HG03066 (cell line): ENCODE data around the gene PDE11A.

Experiments
- ATAC-seq: cut with Tn5 transposase; IDR thresholded peaks from one replicate; pipeline ENCODE4 v1.9.1; 2021; ENCODE audit warnings: low read depth; ENCODE audit not compliant: unreplicated experiment

PDE11A gene

DNA sequence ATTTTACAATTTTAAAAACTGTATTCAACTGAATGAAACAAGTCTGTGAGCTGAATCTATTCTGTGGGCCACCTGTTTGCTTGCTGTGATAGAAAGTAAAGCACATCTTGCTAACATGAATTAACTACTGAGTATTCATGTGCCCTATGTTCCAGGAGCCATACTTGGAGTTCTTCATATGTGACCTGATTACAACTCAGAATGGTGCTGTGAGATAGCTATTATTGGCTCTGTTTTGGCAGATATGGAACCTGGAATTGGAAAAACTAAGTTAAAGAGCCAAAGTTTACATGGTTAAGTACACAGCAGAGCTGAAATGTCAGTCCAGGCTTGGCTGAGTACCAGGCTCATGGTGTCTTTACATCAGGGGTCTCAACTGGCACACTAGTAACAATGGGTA, 426.3 kb downstream of the PDE11A start:
- ATAC-seq, result no peak

DNA sequence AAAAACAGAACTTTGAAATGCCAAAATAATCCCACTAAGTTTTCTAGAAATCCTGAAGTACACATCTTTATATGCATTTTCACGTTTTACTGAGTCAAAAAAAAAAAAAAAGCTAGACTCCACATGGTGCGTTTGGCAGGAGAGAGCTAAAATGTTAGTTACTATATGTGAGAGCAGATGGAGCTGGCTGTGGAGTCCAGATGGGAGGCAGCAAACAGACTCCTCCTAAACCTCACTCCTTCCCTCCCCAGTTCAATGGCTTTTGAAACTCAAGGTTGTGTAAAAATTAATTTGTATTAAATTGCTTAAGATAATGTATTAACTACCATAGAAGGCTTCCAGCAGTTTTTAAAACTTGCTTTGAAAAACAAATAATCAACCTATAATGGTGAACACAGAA, 431.2 kb downstream of the PDE11A start:
- no peak for ATAC-seq

DNA sequence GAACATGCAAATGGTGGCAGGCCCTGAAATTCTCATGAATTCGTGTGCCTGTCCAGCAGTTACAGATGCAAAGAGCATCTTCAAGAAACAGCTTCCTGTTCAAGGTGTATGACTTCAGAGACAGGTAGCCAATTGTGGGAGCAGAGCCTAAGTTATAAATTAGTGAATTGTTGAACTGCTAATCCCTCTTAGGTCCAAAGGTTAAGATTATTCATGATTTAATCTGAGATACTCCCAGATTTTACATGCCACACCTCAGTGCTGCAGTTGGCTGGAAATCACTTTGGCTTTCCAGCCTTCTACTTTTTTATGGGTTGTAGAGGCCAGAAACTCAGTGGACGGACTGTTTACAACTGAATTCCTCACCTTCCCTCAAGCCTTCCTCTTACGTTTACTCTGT, 432.2 kb downstream of the PDE11A start:
- no peak for ATAC-seq

DNA sequence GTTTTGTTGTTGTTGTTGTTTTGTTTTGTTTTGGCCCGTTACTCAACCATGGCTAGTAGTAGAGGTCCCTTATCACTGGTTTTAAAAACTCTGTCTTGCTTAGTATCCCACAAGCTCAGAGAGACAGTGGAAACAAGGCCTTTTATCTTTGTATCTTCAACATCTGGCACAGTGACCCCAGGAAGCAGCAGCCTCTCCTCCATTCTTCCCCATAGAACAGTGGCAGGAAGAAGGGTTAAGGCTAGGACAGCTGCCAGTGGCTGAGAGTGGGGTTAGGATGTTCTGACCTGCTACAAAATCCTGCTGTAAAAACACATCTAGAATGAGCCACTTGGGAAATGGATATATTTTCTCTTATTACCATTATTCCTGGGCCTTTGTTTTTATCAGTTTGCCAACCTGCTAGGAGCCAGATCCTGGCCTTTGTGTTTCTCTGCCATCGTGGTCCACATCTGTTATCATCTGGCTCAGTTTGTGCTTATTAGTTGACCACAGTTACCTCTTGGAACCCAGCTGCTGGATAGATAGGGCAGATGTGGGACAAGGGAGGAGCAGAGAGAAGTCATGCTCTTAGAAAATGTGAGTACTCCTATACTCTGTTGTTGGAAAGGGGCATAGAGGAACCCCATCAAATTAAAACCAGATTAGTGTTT, 433.2 kb downstream of the PDE11A start:
- ATAC-seq, result no peak

DNA sequence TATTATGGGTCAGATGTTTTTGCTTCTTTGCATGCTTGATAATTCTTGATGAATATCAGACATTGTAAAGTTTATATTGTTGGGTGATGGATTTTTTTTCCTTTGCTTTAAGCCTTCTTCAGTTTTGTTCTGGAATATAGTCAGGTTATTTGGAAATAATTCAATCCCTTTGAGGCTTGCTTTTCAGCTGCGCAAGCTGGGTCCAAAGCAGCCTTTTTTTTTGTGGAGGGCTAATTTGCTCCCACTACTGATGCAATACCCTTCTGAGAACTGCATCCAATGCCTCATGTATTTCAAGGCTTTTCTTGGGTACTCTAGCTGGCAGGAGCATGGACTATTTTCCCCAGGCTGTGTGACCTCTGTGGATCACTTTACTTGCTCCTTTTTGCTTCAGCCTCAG, 434.1 kb downstream of the PDE11A start:
- ATAC-seq, result no peak

DNA sequence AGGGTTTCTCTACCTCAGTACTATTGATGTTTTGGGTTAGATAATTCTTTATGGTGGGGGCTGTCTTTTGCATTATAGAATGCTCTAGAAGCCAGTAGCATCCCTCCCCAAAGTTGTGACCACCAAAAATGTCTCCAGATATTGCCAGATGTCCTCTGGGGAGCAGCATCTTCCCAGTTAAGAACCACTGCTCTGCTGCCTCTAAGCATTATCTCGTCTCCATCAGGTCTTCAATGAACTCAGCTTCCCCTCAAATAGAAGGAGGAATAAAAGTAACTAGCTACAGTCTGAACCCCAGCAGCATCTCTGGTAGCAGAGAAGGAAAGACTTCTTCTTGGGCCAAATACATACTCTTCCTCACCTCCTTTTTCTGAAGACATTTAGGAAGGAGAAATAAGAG, 435.9 kb downstream of the PDE11A start:
- no peak for ATAC-seq

DNA sequence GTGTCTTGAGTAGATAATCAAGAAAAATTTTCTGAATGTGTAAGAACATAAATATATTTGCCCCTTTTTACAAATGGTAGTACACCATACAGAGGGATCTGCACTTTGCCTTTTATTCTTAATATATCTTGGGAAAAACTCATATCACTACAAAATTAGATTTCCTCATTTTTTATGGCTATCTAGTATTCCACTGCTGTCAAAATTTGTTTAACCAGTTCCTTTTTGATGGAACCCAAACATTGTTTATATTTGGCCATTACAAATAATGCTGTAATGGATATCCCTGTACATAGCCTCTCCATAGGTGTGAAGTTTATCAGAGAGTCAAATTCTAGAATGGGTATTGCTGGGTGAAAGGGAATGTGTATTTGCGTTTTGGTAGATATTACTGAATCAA, 436.9 kb downstream of the PDE11A start:
- ATAC-seq, result no peak

DNA sequence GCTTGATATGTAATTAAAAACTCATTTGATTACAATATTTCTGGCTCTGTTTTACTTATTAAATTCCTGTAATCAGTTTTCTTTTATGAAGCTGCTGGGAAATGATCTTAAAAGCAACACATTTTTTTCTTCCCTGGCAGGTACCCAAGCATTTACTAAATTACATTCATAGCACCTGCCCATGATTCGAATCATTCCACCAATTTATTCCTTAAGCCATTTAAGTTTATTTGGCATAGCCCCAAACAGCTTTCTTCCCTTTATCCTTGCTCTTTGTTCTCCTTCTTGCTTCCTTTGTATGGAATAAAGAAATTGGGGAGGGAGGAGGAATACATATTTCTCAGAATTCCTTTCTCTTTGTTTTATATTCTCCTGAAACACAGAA, 438.7 kb downstream of the PDE11A start:
- ATAC-seq, result no peak

DNA sequence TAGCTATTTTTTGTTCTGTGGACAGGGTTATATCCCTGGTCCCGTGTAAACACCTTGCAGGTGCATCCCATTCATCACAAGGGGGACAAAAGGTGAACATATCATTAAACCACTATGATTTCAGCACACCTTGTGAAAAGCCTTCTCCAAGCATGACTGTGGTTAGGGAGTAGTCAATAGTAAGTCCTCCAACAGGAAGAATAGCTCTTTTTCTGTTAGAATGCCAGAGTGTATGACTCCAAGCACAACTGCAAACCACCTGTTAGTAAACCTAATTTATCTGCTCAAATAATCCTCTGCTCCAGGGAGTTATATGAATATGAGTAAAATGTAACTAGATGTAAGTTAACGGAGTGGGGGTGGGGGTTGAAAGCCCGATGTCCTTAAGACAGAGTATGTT, 439.5 kb downstream of the PDE11A start:
- ATAC-seq, result no peak

DNA sequence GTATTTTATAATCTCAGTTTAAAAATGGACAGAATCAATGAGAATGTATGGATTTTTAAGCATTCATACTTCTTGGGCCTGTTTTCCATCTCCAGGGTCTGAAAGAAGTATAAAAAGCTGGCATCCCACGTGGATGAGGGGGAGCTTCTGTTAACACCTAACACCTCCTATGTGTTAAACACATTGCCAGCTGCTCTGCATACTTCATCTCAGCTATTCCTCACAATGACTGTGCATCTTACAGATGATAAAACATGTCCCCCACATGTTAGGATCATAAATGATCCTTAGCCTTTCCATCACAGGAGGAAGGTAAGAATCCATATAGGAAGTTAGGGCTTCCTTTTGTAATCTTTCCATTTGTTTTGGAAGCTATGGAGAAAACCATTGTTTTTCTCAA, 440.9 kb downstream of the PDE11A start:
- no peak for ATAC-seq

DNA sequence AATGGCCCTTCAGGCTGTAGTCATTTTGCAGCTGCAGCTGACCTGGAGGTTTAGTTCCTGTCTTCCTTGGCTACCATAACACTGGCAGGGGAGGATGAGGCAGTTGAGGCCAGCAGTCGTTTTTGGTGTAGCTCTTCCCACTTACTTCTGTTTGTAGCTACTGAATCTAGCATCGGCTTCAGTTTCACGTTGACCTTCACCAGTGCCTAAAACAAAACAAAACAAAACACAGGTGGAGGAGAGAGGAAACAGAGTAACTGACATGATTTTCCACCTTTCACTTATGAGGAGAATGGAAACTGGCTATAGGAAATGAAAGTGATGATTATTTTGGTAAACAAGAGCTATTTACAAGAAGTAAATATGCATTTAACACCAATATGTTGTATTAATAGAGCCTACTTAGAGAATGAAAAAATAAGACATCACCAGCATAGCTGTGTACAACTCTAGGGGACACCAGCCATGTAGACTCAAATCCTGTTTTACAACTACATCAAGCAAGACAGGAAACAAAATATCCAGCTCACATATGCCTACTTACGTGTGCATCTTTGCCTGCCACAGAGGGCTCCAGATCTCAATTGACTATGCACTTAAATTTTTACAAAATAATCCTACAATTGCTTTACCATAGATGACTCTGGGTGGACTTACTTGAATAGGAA, 443.1 kb downstream of the PDE11A start:
- no peak for ATAC-seq

DNA sequence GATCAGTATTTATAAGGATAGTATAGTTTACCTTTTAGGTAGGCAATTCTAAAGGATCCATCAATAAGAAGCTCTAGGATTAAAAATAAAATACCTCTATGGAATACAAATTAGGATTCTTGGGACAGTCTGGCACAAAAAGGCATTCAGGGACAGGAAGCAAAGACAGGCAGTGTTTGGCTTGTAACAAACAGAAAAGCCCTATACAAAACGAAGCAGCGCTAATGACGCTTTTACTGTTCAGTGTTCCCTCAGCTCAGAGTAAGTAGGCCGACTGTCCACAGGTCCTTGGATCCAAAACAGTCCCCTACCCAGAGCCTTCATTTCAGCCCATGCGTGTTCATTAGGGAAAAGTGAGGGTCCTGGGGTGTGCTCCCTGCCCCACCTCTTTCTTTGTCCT, 443.7 kb downstream of the PDE11A start:
- no peak for ATAC-seq

DNA sequence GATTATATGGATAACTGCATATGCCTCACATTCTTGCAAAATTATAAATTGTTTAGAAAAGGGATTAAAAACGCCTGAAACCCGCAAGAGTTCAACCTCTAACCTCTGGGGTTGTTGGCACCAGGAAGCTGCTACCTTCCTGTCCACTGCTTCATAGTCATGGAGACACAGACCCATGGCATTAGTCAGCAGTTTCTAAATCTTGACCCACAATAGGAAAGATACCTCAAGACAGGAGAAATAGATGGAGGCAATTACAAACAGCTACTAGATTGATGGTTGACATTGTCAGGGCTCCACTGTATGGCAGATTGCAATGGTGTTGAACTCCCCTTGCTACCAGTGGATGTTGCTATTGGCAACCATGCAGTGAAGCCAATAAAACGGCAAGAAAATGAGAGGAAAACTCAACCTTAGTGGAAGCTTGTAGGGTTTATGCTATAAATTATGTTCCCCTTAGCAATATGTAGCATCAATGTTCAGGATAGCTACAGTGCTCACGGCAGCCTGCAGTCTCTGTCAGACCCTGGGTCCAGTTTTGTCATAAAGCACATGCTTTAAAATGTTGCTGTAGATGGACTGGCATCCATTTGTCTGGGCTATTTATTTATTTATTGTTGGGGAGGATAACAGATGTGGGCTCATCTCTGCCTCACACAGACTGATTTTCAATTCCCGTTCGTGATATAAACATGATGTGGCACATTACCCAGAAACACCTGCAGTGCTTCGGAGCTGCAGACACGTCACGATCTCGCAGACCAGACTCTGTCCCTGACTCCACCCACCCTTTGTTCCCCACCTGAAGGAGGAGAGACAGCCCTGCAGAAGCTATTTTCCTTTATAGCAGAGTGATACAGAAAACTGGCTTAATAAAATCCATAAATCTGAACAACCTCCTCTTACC, 446.6 kb downstream of the PDE11A start:
- no peak for ATAC-seq

DNA sequence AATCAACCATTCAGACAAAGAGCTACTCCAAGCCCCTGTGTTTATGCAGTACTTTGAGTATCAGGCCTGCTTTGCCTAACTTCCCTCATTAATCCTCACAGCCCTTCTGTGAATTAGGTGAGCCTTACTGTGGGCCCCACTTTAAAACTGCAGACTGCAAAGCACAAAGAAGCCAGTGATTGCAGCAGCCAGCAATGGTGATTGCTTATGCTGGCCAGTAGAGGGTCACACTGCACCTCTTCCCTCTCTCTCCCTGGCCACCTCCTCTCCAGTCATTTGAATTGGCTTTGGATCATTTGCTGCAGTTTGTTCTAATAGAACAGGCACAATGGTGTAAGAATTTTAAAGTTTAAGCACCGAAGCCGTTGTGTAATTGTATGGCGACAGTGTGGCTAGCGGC, 450.1 kb downstream of the PDE11A start:
- ATAC-seq, result no peak

DNA sequence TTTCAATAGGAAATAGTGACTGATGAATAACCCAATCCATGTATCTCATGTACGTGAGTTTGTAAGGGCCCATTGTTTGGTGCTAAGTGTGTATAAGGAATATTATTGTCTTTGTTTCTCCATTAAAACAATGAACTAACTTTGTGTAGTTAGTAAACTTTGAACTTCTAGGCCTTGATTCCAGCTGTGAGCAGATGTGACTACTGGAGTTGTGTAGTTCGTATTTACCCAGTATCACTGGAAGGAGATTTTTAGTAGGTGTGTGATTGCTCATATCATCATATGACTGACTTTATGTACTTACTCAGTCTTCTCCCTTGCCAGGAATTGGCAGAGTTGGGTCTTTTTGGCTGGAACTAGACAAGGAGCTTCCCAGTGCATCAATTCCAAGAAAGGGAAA, 452.6 kb downstream of the PDE11A start:
- no peak for ATAC-seq

DNA sequence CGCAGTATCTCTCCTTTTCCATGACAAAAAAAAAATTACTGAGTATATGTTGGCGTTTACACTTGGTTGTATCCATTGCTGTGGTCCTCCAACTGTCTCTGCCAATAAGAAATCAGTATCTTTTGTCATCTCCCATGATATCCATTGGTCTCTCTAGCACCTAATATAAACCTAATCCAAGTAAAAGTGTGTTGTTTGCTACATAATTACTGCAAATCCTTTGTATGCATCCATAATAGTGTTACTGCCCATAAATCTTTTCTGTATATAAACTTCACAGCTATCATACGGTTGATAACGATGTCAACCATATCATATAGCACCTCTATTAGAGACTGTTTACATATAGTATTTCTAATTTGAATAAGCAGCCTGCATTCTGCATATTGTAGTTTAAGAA, 453.1 kb downstream of the PDE11A start:
- ATAC-seq, result no peak

DNA sequence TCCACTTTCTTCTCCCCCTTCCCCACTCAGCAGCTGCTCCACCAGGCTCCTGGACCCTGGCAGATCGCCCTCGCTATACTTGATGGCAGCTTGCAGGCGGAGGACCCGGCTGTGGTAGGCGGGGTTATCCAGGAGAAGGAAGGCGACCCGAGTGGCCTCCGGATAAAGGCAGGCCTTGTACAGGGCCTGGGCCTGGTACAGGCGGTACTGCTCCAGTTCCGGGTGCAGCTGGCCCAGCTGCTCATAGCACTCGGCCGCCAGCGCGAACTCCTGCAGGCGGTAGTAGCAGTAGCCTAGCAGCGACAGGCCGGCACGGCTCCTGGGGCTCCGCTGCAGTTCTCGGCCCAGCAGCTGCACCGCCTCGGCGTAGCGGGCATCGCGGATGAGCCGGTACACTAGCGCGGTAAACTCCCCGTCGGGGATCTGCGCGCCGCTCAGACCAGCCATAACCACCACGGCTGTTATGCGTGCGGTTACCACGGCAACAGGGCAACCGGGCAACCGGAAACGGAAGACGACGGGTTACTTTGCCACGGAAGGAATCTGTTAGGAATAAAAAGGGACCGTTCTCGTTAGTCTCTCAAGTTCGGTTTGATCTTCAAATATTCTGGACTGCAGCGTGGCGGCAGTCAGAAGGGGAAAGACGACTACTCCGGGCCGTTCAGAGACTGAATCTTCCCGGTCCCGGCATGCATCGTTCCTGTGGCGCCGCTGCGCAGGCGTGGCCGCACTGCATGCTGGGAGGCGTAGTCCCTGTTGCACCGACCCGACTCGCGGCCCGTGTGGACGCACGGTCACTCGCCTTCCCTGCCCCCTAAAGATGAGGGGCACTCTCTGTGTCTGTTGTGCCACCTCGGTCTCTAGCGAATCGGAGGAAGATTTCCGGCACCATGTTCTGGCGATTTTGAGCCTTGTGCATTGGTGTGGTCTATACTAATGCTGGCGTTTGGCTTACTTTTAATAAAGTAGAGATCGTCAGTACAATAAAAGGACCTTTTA, 454.0 kb downstream of the PDE11A start:
- peak; percentile 97 for ATAC-seq

DNA sequence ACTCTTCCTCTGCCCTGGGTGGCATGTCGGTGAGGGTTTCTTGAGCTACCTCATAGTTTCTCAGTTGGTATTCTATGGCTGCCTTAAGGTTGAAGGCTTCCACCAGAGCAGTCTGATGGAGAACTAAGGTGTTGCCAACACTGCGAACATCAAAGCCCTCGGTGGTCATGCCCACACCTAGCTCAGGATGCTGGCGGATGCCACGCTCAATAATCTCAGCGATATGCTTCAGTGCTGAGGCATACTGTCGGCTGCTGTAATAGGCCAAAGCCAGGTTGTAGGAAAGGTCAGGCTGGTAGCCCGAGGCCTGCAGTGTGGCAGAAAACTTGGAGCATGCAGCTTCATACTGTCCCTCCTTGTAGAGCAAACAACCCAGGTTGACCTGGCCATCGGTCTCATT, 454.7 kb downstream of the PDE11A start:
- no peak for ATAC-seq

DNA sequence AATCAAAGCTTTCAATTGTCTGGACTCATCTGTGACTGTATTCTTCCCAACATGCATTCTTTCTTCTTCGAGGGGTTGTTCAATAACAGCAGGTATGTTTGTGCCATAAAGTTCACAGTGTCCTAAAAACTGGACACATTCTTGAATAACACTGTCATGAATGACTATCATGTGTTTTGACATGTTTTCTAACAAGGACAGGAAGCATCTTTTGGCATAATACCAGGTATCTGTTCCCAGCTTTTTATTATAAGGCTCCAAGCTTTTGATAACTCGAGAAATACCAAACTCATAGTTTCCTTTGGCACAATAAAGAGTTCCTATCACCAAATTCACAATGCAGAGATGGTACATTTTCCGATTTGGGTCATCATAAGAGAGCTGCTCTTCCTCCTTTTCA, 455.8 kb downstream of the PDE11A start:
- ATAC-seq, result no peak

DNA sequence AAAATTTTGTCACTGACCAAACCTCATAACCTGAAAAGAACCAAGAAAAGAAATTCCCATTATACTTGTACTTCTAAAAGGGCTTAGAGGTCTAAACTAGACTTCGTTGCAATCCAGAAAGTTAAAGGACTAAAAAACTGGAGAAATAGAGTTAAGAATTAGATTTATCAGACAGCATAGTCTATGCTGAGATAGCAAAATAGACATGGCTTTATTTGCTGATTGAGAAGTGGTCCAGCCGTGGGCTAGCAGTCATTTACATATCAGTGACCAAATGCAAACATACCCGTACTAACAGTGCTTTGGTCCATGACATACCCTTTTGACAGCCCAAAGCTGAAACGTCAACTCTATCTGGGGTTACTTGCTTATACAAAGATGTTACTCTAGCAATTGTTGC, 456.5 kb downstream of the PDE11A start:
- ATAC-seq, result no peak
